Liver (tissue), 9 donors: ENCODE results near the gene TP73. TPM values are rescaled to one million over a fixed set of nuclear protein-coding genes. Genes with fewer than 3 reads are reported as not detected.

Experiments
- DNase-seq: peaks from one replicate; pipeline ENCODE4 v3.0.0-alpha.2; 2017; ENCODE audit warnings: low spot score
- H3K27ac ChIP-seq, 2 donors: one replicate each; pipeline ENCODE4 v1.7.0; 2013; ENCODE audit warnings: inconsistent platforms in 2 of 2, low read length in 2 of 2, control low read depth in 1 of 2, low read depth in 1 of 2, mild to moderate bottlenecking in 1 of 2
- H3K27me3 ChIP-seq, 4 donors: one replicate each; pipeline versions ENCODE4 v1.6.1 to v1.7.0; 2013; ENCODE audit warnings: low read length in 3 of 4, inconsistent platforms in 1 of 4, mild to moderate bottlenecking in 1 of 4, moderate library complexity in 1 of 4; ENCODE audit not compliant: control insufficient read depth in 4 of 4, insufficient read depth in 4 of 4
- H3K36me3 ChIP-seq, 4 donors: one replicate each; pipeline versions ENCODE4 v1.6.1 to v1.7.0; 2013; ENCODE audit warnings: low read length in 3 of 4, mild to moderate bottlenecking in 3 of 4, low read depth in 1 of 4, moderate library complexity in 1 of 4; ENCODE audit not compliant: control insufficient read depth in 4 of 4, insufficient read depth in 3 of 4
- H3K4me1 ChIP-seq, 4 donors: one replicate each; pipeline versions ENCODE4 v1.6.1 to v1.7.0; 2013; ENCODE audit warnings: low read length in 3 of 4, mild to moderate bottlenecking in 3 of 4, moderate library complexity in 1 of 4; ENCODE audit not compliant: control insufficient read depth in 4 of 4, insufficient read depth in 4 of 4
- H3K4me3 ChIP-seq, 3 donors: one replicate each; pipeline versions ENCODE4 v1.6.1 to v1.7.0; 2013; ENCODE audit warnings: low read length in 3 of 3, control low read depth in 1 of 3, low read depth in 1 of 3, mild to moderate bottlenecking in 1 of 3
- H3K9ac ChIP-seq, 2 donors: one replicate each; pipeline ENCODE4 v1.7.0; 2013; ENCODE audit warnings: low read length in 2 of 2, mild to moderate bottlenecking in 2 of 2, moderate library complexity in 2 of 2, control low read depth in 1 of 2, low read depth in 1 of 2
- H3K9me3 ChIP-seq, 4 donors: one replicate each; pipeline versions ENCODE4 v1.6.1 to v1.7.0; 2013; ENCODE audit warnings: low read length in 3 of 4; ENCODE audit not compliant: control insufficient read depth in 4 of 4
- EGR1 ChIP-seq, 2 donors: IDR thresholded peaks; 2 replicates each; pipeline ENCODE4 v1.6.1; 2016 to 2018; ENCODE audit warnings: antibody characterized with exemption in 2 of 2, low read depth in 2 of 2
- FOXA1 ChIP-seq: IDR thresholded peaks from 2 replicates; pipeline ENCODE4 v1.6.1; 2016; ENCODE audit warnings: antibody characterized with exemption
- FOXA2 ChIP-seq: IDR thresholded peaks from 2 replicates; pipeline ENCODE4 v1.6.1; 2016; ENCODE audit warnings: antibody characterized with exemption
- GABPA ChIP-seq, 2 donors: IDR thresholded peaks in 1 of 2; conservative IDR thresholded peaks in 1 of 2; 2 replicates each; pipeline ENCODE4 v1.6.1; 2016; ENCODE audit warnings: antibody characterized with exemption in 2 of 2, mild to moderate bottlenecking in 1 of 2, moderate library complexity in 1 of 2
- HNF4A ChIP-seq, 2 donors: conservative IDR thresholded peaks; 2 replicates each; pipeline ENCODE4 v1.6.1; 2016; ENCODE audit warnings: antibody characterized with exemption in 2 of 2, mild to moderate bottlenecking in 2 of 2
- HNF4G ChIP-seq: IDR thresholded peaks from 2 replicates; pipeline ENCODE4 v1.6.1; 2016; ENCODE audit warnings: antibody characterized with exemption
- JUND ChIP-seq, 2 donors: IDR thresholded peaks; 2 replicates each; pipeline ENCODE4 v1.6.1; 2016; ENCODE audit warnings: antibody characterized with exemption in 2 of 2
- NR2F2 ChIP-seq: IDR thresholded peaks from 2 replicates; pipeline ENCODE4 v1.6.1; 2016; ENCODE audit warnings: antibody characterized with exemption
- RAD21 ChIP-seq, 2 donors: IDR thresholded peaks; 2 replicates each; pipeline ENCODE4 v1.6.1; 2016; ENCODE audit warnings: antibody characterized with exemption in 2 of 2, mild to moderate bottlenecking in 2 of 2
- RXRA ChIP-seq, 2 donors: IDR thresholded peaks; 2 replicates each; pipeline ENCODE4 v1.6.1; 2017 to 2018; ENCODE audit warnings: antibody characterized with exemption in 2 of 2, mild to moderate bottlenecking in 1 of 2
- SP1 ChIP-seq: IDR thresholded peaks from 2 replicates; pipeline ENCODE4 v1.6.1; 2018; ENCODE audit warnings: antibody characterized with exemption, mild to moderate bottlenecking
- TAF1 ChIP-seq: conservative IDR thresholded peaks from 2 replicates; pipeline ENCODE4 v1.6.1; 2016; ENCODE audit warnings: antibody characterized with exemption, mild to moderate bottlenecking
- YY1 ChIP-seq: IDR thresholded peaks from 2 replicates; pipeline ENCODE4 v1.6.1; 2016; ENCODE audit warnings: antibody characterized with exemption, mild to moderate bottlenecking
- WGBS: extraction: QIAGEN DNeasy Blood & Tissue Kit; methylation state at CpG from one replicate; pipeline ENCODE4 v1.1.7; 2013; 5-methylcytosine and 5-hydroxymethylcytosine counted together
- polyA plus RNA-seq, 2 donors: library from polyadenylated mRNA; stranded (reverse) in 1 of 2; unstranded in 1 of 2; fragments of 200-250 nt in 1 of 2; fragments of >200 nt in 1 of 2; fragmentation: Nextera tagmentation in 1 of 2; extraction: Ambion mirVana in 1 of 2; gene quantifications; one replicate each; pipeline versions ENCODE4 v1.2.1 to v1.2.3, GENCODE V29; 2013 to 2015
- total RNA-seq, 2 donors: library from RNA; depleted of rRNA; stranded (reverse); fragments of >200 nt; gene quantifications; one replicate each; pipeline ENCODE4 v1.2.3, GENCODE V29; 2014
- TF ChIP-seq, protein P1 (sequence below): IDR thresholded peaks from 2 replicates; pipeline ENCODE4 v1.6.1; 2016; ENCODE audit warnings: antibody characterized with exemption
- TF ChIP-seq, protein P2 (sequence below): fragments of 150-350 bp; IDR thresholded peaks from 2 replicates; pipeline ENCODE4 v1.5.1; 2017; ENCODE audit warnings: improper control_type of control experiment, low read depth, low read length; ENCODE audit not compliant: missing input control
- TF ChIP-seq, protein P3 (sequence below): IDR thresholded peaks from 2 replicates; pipeline ENCODE4 v1.6.1; 2016; ENCODE audit warnings: antibody characterized with exemption
- TF ChIP-seq, protein P4 (sequence below): IDR thresholded peaks from 2 replicates; pipeline ENCODE4 v1.6.1; 2016; ENCODE audit warnings: antibody characterized with exemption
- TF ChIP-seq, protein P5 (sequence below): IDR thresholded peaks from 2 replicates; pipeline ENCODE4 v1.6.1; 2016; ENCODE audit warnings: antibody characterized with exemption, mild to moderate bottlenecking
- donor health status: healthy.
- donor health status: healthy.
- donor health status: healthy.
- donor health status: healthy.
- donor health status: healthy.

The TP73 gene
- total and polyA plus RNA-seq, 4 donors: 0.08 to 0.29 (median 0.18) TPM

DNA sequence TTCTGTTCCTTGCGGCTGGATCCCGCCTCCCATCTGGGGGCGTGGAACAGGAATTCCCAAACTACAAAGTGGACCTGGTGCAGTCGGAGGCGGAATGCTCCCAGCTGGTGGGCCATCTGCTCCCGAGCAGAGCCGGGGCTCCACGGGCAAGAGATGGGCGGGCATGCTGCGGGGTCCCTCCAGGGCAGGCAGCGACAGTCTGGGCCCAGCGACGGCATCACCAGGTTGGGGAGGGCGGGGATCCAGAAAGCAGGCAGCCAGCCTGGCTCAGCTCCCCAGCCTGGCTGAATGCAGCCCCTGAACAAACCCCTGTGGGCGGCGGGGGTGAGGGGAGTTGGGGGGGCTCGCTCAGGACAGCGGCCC lies 44.6 kb upstream of the TP73 start:
- 87% methylated on average over 18 of the region's 18 CpGs for WGBS
- H3K4me1 ChIP-seq: peaks cover 5 to 8% (median 6%) of the 10 kb centered on the region in 4 donors
- H3K9ac ChIP-seq: no peak overlapping the region
- peaks cover 0 to 1% (median 0%) of the 10 kb centered on the region in 4 donors for H3K36me3 ChIP-seq
- H3K27me3 ChIP-seq: peaks cover 0 to 2% (median 0%) of the 10 kb centered on the region in 4 donors
- no peak for TF ChIP-seq NR2F2
- TF ChIP-seq YY1: no peak
- TF ChIP-seq, protein P1, sequence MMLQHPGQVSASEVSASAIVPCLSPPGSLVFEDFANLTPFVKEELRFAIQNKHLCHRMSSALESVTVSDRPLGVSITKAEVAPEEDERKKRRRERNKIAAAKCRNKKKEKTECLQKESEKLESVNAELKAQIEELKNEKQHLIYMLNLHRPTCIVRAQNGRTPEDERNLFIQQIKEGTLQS: no peak
- TF ChIP-seq, protein P2, sequence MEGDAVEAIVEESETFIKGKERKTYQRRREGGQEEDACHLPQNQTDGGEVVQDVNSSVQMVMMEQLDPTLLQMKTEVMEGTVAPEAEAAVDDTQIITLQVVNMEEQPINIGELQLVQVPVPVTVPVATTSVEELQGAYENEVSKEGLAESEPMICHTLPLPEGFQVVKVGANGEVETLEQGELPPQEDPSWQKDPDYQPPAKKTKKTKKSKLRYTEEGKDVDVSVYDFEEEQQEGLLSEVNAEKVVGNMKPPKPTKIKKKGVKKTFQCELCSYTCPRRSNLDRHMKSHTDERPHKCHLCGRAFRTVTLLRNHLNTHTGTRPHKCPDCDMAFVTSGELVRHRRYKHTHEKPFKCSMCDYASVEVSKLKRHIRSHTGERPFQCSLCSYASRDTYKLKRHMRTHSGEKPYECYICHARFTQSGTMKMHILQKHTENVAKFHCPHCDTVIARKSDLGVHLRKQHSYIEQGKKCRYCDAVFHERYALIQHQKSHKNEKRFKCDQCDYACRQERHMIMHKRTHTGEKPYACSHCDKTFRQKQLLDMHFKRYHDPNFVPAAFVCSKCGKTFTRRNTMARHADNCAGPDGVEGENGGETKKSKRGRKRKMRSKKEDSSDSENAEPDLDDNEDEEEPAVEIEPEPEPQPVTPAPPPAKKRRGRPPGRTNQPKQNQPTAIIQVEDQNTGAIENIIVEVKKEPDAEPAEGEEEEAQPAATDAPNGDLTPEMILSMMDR: no peak
- no peak for TF ChIP-seq EGR1 (IDR thresholded peaks at IDR 0.05; ENCODE audit: low read depth in 2 of 2)
- no peak for TF ChIP-seq HNF4G
- no peak for TF ChIP-seq JUND (IDR thresholded peaks at IDR 0.05)
- TF ChIP-seq, protein P3, sequence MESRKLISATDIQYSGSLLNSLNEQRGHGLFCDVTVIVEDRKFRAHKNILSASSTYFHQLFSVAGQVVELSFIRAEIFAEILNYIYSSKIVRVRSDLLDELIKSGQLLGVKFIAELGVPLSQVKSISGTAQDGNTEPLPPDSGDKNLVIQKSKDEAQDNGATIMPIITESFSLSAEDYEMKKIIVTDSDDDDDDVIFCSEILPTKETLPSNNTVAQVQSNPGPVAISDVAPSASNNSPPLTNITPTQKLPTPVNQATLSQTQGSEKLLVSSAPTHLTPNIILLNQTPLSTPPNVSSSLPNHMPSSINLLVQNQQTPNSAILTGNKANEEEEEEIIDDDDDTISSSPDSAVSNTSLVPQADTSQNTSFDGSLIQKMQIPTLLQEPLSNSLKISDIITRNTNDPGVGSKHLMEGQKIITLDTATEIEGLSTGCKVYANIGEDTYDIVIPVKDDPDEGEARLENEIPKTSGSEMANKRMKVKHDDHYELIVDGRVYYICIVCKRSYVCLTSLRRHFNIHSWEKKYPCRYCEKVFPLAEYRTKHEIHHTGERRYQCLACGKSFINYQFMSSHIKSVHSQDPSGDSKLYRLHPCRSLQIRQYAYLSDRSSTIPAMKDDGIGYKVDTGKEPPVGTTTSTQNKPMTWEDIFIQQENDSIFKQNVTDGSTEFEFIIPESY: no peak
- no peak for TF ChIP-seq SP1
- TF ChIP-seq HNF4A (conservative IDR thresholded peaks at IDR 0.05): no peak
- TF ChIP-seq FOXA2: no peak
- H3K9me3 ChIP-seq: no peaks in the 10 kb centered on the region
- no peak overlapping the region for H3K27ac ChIP-seq
- H3K4me3 ChIP-seq: no peak overlapping the region
- DNase-seq: no peak

DNA sequence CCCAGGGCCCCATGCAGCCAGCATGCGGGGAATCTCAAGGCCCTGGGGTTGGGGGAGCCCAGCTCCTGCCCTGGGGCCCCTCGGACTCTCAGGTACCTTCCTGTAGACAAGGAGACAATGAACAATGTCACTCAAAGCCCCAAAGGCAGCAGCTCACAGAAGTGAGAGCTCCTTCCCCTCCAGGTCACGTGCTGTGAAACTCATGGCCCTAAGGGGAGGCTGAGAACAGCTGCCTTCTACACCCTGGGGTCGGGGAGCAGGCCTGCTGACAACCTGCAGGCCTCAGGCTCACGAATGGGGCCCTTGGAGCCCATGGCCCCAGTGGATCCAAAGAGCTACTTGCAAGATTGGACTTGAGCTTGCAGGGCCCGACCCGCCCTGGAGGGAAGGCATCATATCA lies 44.2 kb upstream of the TP73 start:
- peaks cover 0 to 1% (median 0%) of the 10 kb centered on the region in 4 donors for H3K36me3 ChIP-seq
- H3K9me3 ChIP-seq: no peaks in the 10 kb centered on the region
- peaks cover 0 to 2% (median 0%) of the 10 kb centered on the region in 4 donors for H3K27me3 ChIP-seq
- no peak overlapping the region for H3K4me3 ChIP-seq
- TF ChIP-seq, protein P3: no peak
- TF ChIP-seq EGR1 (IDR thresholded peaks at IDR 0.05; ENCODE audit: low read depth in 2 of 2) (no peak), GABPA (IDR thresholded peaks at IDR 0.05 in 1 of 2, conservative IDR thresholded peaks at IDR 0.05 in 1 of 2) (no peak), FOXA2 (no peak), TAF1 (no peak), YY1 (no peak), JUND (IDR thresholded peaks at IDR 0.05) (no peak), HNF4G (no peak), FOXA1 (no peak), SP1 (no peak), HNF4A (conservative IDR thresholded peaks at IDR 0.05) (no peak), RAD21 (IDR thresholded peaks at IDR 0.05) (no peak), RXRA (IDR thresholded peaks at IDR 0.05) (no peak), NR2F2 (no peak)
- TF ChIP-seq, protein P2: no peak
- TF ChIP-seq, protein P1: no peak
- TF ChIP-seq, protein P4, sequence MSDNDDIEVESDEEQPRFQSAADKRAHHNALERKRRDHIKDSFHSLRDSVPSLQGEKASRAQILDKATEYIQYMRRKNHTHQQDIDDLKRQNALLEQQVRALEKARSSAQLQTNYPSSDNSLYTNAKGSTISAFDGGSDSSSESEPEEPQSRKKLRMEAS: no peak
- TF ChIP-seq, protein P5, sequence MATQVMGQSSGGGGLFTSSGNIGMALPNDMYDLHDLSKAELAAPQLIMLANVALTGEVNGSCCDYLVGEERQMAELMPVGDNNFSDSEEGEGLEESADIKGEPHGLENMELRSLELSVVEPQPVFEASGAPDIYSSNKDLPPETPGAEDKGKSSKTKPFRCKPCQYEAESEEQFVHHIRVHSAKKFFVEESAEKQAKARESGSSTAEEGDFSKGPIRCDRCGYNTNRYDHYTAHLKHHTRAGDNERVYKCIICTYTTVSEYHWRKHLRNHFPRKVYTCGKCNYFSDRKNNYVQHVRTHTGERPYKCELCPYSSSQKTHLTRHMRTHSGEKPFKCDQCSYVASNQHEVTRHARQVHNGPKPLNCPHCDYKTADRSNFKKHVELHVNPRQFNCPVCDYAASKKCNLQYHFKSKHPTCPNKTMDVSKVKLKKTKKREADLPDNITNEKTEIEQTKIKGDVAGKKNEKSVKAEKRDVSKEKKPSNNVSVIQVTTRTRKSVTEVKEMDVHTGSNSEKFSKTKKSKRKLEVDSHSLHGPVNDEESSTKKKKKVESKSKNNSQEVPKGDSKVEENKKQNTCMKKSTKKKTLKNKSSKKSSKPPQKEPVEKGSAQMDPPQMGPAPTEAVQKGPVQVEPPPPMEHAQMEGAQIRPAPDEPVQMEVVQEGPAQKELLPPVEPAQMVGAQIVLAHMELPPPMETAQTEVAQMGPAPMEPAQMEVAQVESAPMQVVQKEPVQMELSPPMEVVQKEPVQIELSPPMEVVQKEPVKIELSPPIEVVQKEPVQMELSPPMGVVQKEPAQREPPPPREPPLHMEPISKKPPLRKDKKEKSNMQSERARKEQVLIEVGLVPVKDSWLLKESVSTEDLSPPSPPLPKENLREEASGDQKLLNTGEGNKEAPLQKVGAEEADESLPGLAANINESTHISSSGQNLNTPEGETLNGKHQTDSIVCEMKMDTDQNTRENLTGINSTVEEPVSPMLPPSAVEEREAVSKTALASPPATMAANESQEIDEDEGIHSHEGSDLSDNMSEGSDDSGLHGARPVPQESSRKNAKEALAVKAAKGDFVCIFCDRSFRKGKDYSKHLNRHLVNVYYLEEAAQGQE: no peak
- no peak for DNase-seq
- peaks cover 5 to 8% (median 6%) of the 10 kb centered on the region in 4 donors for H3K4me1 ChIP-seq
- WGBS: 88% methylated on average over 7 of the region's 7 CpGs
- no peak overlapping the region for H3K27ac ChIP-seq
- no peak overlapping the region for H3K9ac ChIP-seq
